Measurements from ENCODE around the gene NOL9.

DNA sequence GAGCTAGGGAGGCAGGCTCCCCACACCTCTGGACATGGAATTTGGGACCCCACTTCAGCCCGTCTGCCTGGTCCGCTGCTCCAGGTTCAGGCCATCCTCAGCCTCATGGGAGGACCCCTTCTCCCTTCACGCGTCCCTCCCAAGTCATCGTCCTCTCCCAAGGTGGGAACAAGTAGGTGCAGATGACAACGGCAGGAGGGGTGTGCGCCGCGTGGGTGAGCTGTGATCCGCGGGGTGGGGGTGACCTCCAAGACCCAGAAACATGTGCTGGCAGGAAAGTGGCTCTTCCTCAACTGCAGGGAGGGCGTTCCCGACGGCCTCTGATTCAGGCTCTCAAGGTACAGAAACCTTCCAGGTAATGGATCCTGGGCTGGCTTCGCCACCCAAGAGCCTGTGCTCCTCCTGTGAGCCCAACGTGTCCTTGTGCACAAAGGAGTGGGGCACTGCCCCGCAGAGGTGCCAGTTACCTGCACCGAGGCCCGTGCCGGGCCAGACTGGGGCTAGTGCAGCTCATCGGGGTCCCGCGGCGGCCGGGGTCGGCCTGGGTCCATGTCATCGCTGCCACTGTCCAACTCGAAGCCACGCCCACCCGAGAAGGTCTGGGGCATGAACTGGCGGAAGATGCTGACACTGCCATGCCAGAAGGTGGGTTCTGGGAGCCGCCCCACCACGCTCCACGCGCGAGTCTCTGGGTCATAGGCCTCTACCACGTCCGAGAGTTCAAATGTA, 38.7 kb upstream of the NOL9 start:
- TF ChIP-seq, protein P1, sequence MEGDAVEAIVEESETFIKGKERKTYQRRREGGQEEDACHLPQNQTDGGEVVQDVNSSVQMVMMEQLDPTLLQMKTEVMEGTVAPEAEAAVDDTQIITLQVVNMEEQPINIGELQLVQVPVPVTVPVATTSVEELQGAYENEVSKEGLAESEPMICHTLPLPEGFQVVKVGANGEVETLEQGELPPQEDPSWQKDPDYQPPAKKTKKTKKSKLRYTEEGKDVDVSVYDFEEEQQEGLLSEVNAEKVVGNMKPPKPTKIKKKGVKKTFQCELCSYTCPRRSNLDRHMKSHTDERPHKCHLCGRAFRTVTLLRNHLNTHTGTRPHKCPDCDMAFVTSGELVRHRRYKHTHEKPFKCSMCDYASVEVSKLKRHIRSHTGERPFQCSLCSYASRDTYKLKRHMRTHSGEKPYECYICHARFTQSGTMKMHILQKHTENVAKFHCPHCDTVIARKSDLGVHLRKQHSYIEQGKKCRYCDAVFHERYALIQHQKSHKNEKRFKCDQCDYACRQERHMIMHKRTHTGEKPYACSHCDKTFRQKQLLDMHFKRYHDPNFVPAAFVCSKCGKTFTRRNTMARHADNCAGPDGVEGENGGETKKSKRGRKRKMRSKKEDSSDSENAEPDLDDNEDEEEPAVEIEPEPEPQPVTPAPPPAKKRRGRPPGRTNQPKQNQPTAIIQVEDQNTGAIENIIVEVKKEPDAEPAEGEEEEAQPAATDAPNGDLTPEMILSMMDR (IDR thresholded peaks at IDR 0.05): no peak
- TF ChIP-seq POLR2A (IDR thresholded peaks at IDR 0.05): no peak

Data from right lobe of liver (tissue), 4 donors.